GM23338 (cell line): ENCODE data around the gene NUP88. TPM values are rescaled to one million over a fixed set of nuclear protein-coding genes. Genes with fewer than 3 reads are reported as not detected.

Experiments used
- ATAC-seq: fragments of 200-7000 bp; cut with Tn5 transposase; 3 replicates; pipeline ENCODE4 v1.9.1; 2020
- DNase-seq: peaks from one replicate; pipeline ENCODE4 v3.0.0-alpha.2; 2015; ENCODE audit warnings: low spot score
- H2AFZ ChIP-seq: fragments of 200-600 bp; sonication (generic); 2 replicates; pipeline ENCODE4 v1.8.0; 2016; ENCODE audit warnings: antibody characterized with exemption, mild to moderate bottlenecking, moderate library complexity
- H3F3A ChIP-seq: fragments of 200-600 bp; sonication (generic); replicated peaks from 2 replicates; pipeline ENCODE4 v1.8.0; 2017; ENCODE audit warnings: antibody characterized with exemption, mixed run types, low read depth
- H3K27ac ChIP-seq: fragments of 200-600 bp; sonication (generic); 2 replicates; pipeline ENCODE4 v1.6.1; 2016; ENCODE audit warnings: low read depth
- H3K27me3 ChIP-seq: fragments of 200-600 bp; sonication (generic); 2 replicates; pipeline ENCODE4 v1.8.0; 2016; ENCODE audit warnings: mild to moderate bottlenecking, mixed run types, moderate library complexity; ENCODE audit not compliant: insufficient read depth
- H3K36me3 ChIP-seq: fragments of 200-600 bp; sonication (generic); 2 replicates; pipeline ENCODE4 v1.8.0; 2016; ENCODE audit warnings: mild to moderate bottlenecking; ENCODE audit not compliant: insufficient read depth
- H3K4me1 ChIP-seq: fragments of 200-600 bp; sonication (generic); 2 replicates; pipeline ENCODE4 v1.8.0; 2016; ENCODE audit warnings: mild to moderate bottlenecking, moderate library complexity; ENCODE audit not compliant: insufficient read depth
- H3K4me2 ChIP-seq: fragments of 200-600 bp; sonication (generic); 2 replicates; pipeline ENCODE4 v1.7.1; 2017; ENCODE audit warnings: mixed run types
- H3K4me3 ChIP-seq: fragments of 200-600 bp; sonication (generic); 2 replicates; pipeline ENCODE4 v1.6.1; 2016; ENCODE audit warnings: mixed run types
- H3K79me2 ChIP-seq: fragments of 200-600 bp; sonication (generic); replicated peaks from 2 replicates; pipeline ENCODE4 v1.8.0; 2017; ENCODE audit warnings: mild to moderate bottlenecking; ENCODE audit not compliant: insufficient read depth
- H3K9me2 ChIP-seq: fragments of 200-600 bp; sonication (generic); 2 replicates; pipeline ENCODE4 v1.8.0; 2017; ENCODE audit not compliant: insufficient read depth
- H4K20me1 ChIP-seq: fragments of 200-600 bp; sonication (generic); replicated peaks from 2 replicates; pipeline ENCODE4 v1.8.0; 2017; ENCODE audit warnings: mild to moderate bottlenecking; ENCODE audit not compliant: insufficient read depth
- H3K27ac Mint-ChIP-seq: 2 replicates; pipeline ENCODE4 v1.8.0; 2020; ENCODE audit warnings: inconsistent platforms, mild to moderate bottlenecking, moderate library complexity, mixed read lengths
- H3K27me3 Mint-ChIP-seq: 3 replicates; pipeline ENCODE4 v1.8.0; 2022; ENCODE audit warnings: low read depth, mild to moderate bottlenecking, moderate library complexity, mixed read lengths, inconsistent platforms; ENCODE audit not compliant: insufficient read depth, poor library complexity
- H3K36me3 Mint-ChIP-seq: 3 replicates; pipeline ENCODE4 v1.8.0; 2021; ENCODE audit warnings: low read depth, mild to moderate bottlenecking, inconsistent platforms, moderate library complexity, mixed read lengths
- H3K4me1 Mint-ChIP-seq: 3 replicates; pipeline ENCODE4 v1.8.0; 2020; ENCODE audit warnings: mild to moderate bottlenecking, inconsistent platforms, mixed read lengths
- H3K4me3 Mint-ChIP-seq: 3 replicates; pipeline ENCODE4 v1.8.0; 2021; ENCODE audit warnings: moderate library complexity, mild to moderate bottlenecking, inconsistent platforms, mixed read lengths
- H3K9me3 Mint-ChIP-seq: 3 replicates; pipeline ENCODE4 v1.8.0; 2020; ENCODE audit warnings: moderate library complexity, mild to moderate bottlenecking, inconsistent platforms, mixed read lengths
- CREB1 ChIP-seq: fragments of 250-450 bp; sonication (Bioruptor Pico); IDR thresholded peaks from 2 replicates; pipeline ENCODE4 v1.5.0; 2020; ENCODE audit warnings: low read depth, mild to moderate bottlenecking, moderate library complexity
- EZH2 ChIP-seq: fragments of 200-600 bp; sonication (generic); IDR thresholded peaks from one replicate; pipeline ENCODE4 v1.8.0; 2017; ENCODE audit warnings: antibody characterized with exemption, mild to moderate bottlenecking, low read depth; ENCODE audit not compliant: unreplicated experiment
- EZH2phosphoT487 ChIP-seq: fragments of 200-600 bp; sonication (generic); IDR thresholded peaks from one replicate; pipeline ENCODE4 v1.8.1; 2018; ENCODE audit warnings: antibody characterized with exemption; ENCODE audit not compliant: unreplicated experiment
- JUNB ChIP-seq: IDR thresholded peaks from one replicate; pipeline ENCODE4 v1.6.1; 2016; ENCODE audit warnings: antibody characterized with exemption; ENCODE audit not compliant: unreplicated experiment
- NANOG ChIP-seq: IDR thresholded peaks from 2 replicates; pipeline ENCODE4 v1.6.1; 2016; ENCODE audit warnings: antibody characterized with exemption, borderline replicate concordance
- REST ChIP-seq: IDR thresholded peaks from one replicate; pipeline ENCODE4 v1.6.1; 2018; ENCODE audit warnings: antibody characterized with exemption; ENCODE audit not compliant: unreplicated experiment
- ZNF114 ChIP-seq: fragments of 250-450 bp; sonication (Bioruptor Pico); IDR thresholded peaks from 2 replicates; pipeline ENCODE4 v1.5.0; 2020; ENCODE audit warnings: mild to moderate bottlenecking, moderate library complexity
- ZNF331 ChIP-seq: fragments of 250-450 bp; sonication (Bioruptor Pico); IDR thresholded peaks from 2 replicates; pipeline ENCODE4 v1.5.0; 2020; ENCODE audit warnings: low read depth, mild to moderate bottlenecking, moderate library complexity
- polyA plus RNA-seq: library from polyadenylated mRNA; unstranded; fragments of >200 nt; fragmentation: Nextera tagmentation; extraction: Ambion mirVana; gene quantifications from 2 replicates; pipeline ENCODE4 v1.2.1, GENCODE V29; 2016
- total RNA-seq: library from RNA; depleted of rRNA; stranded (reverse); fragments of >200 nt; shearing (Covaris generic); gene quantifications from 2 replicates; pipeline ENCODE4 v1.2.3, GENCODE V29; 2014
- TF ChIP-seq, protein P1 (sequence below), 2 experiments: fragments of 200-600 bp in 1 of 2; sonication (generic) in 1 of 2; conservative IDR thresholded peaks; 2 replicates each; pipeline versions ENCODE4 v1.5.1 to v1.6.1; 2016 to 2017; ENCODE audit warnings: antibody characterized with exemption in 2 of 2, low read depth in 2 of 2, mild to moderate bottlenecking in 2 of 2, moderate library complexity in 1 of 2
- TF ChIP-seq, protein P2 (sequence below): IDR thresholded peaks from 2 replicates; pipeline ENCODE4 v1.6.1; 2016; ENCODE audit warnings: antibody characterized with exemption

NUP88 gene
- total and polyA plus RNA-seq, 2 experiments from 2014 or later: 110 to 172 TPM

GRCh38 chr17:5424909-5425308 lies 5.4 kb upstream of the NUP88 start:
- Histone ChIP-seq H3K27ac (no peak overlapping the region), H2AFZ (no peak overlapping the region), H3K27me3 (no peaks in the 10 kb centered on the region), H3K4me1 (peaks cover 8% of the 10 kb centered on the region), H3K9me2 (no peaks in the 10 kb centered on the region), H3K4me2 (no peak overlapping the region), H3K36me3 (peaks cover 66% of the 10 kb centered on the region), H3K4me3 (no peak overlapping the region), H4K20me1 (peaks cover 26% of the 10 kb centered on the region), H3F3A (0 out of 2 replicates have a peak, but pooled peaks cover 8% of the 10 kb centered on the region), H3K79me2 (peaks cover 42% of the 10 kb centered on the region)
- Mint-ChIP-seq H3K27ac (no peak overlapping the region), H3K4me3 (no peak overlapping the region), H3K36me3 (peaks cover 96% of the 10 kb centered on the region), H3K27me3 (peaks cover under 1% of the 10 kb centered on the region), H3K9me3 (no peaks in the 10 kb centered on the region), H3K4me1 (peaks cover 6% of the 10 kb centered on the region)
- DNase-seq (no peak), ATAC-seq (no peak)
- no peak for TF ChIP-seq EZH2
- TF ChIP-seq, protein P1, sequence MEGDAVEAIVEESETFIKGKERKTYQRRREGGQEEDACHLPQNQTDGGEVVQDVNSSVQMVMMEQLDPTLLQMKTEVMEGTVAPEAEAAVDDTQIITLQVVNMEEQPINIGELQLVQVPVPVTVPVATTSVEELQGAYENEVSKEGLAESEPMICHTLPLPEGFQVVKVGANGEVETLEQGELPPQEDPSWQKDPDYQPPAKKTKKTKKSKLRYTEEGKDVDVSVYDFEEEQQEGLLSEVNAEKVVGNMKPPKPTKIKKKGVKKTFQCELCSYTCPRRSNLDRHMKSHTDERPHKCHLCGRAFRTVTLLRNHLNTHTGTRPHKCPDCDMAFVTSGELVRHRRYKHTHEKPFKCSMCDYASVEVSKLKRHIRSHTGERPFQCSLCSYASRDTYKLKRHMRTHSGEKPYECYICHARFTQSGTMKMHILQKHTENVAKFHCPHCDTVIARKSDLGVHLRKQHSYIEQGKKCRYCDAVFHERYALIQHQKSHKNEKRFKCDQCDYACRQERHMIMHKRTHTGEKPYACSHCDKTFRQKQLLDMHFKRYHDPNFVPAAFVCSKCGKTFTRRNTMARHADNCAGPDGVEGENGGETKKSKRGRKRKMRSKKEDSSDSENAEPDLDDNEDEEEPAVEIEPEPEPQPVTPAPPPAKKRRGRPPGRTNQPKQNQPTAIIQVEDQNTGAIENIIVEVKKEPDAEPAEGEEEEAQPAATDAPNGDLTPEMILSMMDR (conservative IDR thresholded peaks at IDR 0.05; ENCODE audit: low read depth in 2 of 2): no peak
- no peak for TF ChIP-seq EZH2phosphoT487
- TF ChIP-seq ZNF114 (CRISPR knock-in tag): no peak
- no peak for TF ChIP-seq CREB1 (CRISPR knock-in tag)
- TF ChIP-seq ZNF331 (CRISPR knock-in tag): no peak
- TF ChIP-seq NANOG: no peak
- TF ChIP-seq REST: no peak
- no peak for TF ChIP-seq JUNB
- TF ChIP-seq, protein P2, sequence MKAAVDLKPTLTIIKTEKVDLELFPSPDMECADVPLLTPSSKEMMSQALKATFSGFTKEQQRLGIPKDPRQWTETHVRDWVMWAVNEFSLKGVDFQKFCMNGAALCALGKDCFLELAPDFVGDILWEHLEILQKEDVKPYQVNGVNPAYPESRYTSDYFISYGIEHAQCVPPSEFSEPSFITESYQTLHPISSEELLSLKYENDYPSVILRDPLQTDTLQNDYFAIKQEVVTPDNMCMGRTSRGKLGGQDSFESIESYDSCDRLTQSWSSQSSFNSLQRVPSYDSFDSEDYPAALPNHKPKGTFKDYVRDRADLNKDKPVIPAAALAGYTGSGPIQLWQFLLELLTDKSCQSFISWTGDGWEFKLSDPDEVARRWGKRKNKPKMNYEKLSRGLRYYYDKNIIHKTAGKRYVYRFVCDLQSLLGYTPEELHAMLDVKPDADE: no peak
